Ishikawa (cell line): ENCODE data around the gene CLEC4C.

Experiments used
- CEBPB ChIP-seq: IDR thresholded peaks from 2 replicates; pipeline ENCODE4 v1.6.1; 2012
- CREB1 ChIP-seq: IDR thresholded peaks from 2 replicates; pipeline ENCODE4 v1.6.1; 2012; ENCODE audit warnings: low read depth
- EGR1 ChIP-seq: IDR thresholded peaks from 2 replicates; pipeline ENCODE4 v1.6.1; 2012
- EP300 ChIP-seq: IDR thresholded peaks from 2 replicates; pipeline ENCODE4 v1.6.1; 2012; ENCODE audit warnings: borderline replicate concordance
- FOXM1 ChIP-seq: IDR thresholded peaks from 2 replicates; pipeline ENCODE4 v1.6.1; 2012; ENCODE audit warnings: low read depth, borderline replicate concordance
- MAX ChIP-seq: IDR thresholded peaks from 2 replicates; pipeline ENCODE4 v1.6.1; 2012
- NFIC ChIP-seq: IDR thresholded peaks from 2 replicates; pipeline ENCODE4 v1.6.1; 2012
- RAD21 ChIP-seq: IDR thresholded peaks from 2 replicates; pipeline ENCODE4 v1.6.1; 2012; ENCODE audit warnings: low read depth
- REST ChIP-seq: IDR thresholded peaks from 2 replicates; pipeline ENCODE4 v1.6.1; 2012; ENCODE audit warnings: low read depth, mild to moderate bottlenecking
- TAF1 ChIP-seq: IDR thresholded peaks from 2 replicates; pipeline ENCODE4 v1.6.1; 2012; ENCODE audit warnings: low read depth, mild to moderate bottlenecking
- TCF12 ChIP-seq: IDR thresholded peaks from 2 replicates; pipeline ENCODE4 v1.6.1; 2012; ENCODE audit warnings: low read depth
- TEAD4 ChIP-seq: IDR thresholded peaks from 2 replicates; pipeline ENCODE4 v1.6.1; 2012
- YY1 ChIP-seq: IDR thresholded peaks from 2 replicates; pipeline ENCODE4 v1.6.1; 2012; ENCODE audit warnings: low read depth
- ZBTB7A ChIP-seq: IDR thresholded peaks from 2 replicates; pipeline ENCODE4 v1.6.1; 2012; ENCODE audit warnings: low read depth
- TF ChIP-seq, protein P1 (sequence below): IDR thresholded peaks from 2 replicates; pipeline ENCODE4 v1.6.1; 2012

CLEC4C gene

GRCh38 chr12:7756993-7757392 is 9.8 kb upstream of the CLEC4C start:
- no peak for TF ChIP-seq TAF1
- no peak for TF ChIP-seq TEAD4
- TF ChIP-seq NFIC, result no peak
- TF ChIP-seq RAD21, result no peak
- no peak for TF ChIP-seq CREB1
- TF ChIP-seq ZBTB7A, result no peak
- TF ChIP-seq FOXM1, result no peak
- TF ChIP-seq YY1, result no peak
- no peak for TF ChIP-seq EP300
- TF ChIP-seq, protein P1, sequence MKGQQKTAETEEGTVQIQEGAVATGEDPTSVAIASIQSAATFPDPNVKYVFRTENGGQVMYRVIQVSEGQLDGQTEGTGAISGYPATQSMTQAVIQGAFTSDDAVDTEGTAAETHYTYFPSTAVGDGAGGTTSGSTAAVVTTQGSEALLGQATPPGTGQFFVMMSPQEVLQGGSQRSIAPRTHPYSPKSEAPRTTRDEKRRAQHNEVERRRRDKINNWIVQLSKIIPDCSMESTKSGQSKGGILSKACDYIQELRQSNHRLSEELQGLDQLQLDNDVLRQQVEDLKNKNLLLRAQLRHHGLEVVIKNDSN, result no peak
- TF ChIP-seq REST, result no peak
- no peak for TF ChIP-seq MAX
- TF ChIP-seq CEBPB, result no peak
- no peak for TF ChIP-seq EGR1
- no peak for TF ChIP-seq TCF12

- TF ChIP-seq TAF1, result no peak
- no peak for TF ChIP-seq CREB1
- TF ChIP-seq TEAD4, result no peak
- no peak for TF ChIP-seq EGR1
- TF ChIP-seq TCF12, result no peak
- no peak for TF ChIP-seq EP300
- TF ChIP-seq FOXM1, result no peak
- no peak for TF ChIP-seq YY1
- TF ChIP-seq MAX, result no peak
- TF ChIP-seq REST, result no peak
- TF ChIP-seq CEBPB, result no peak
- TF ChIP-seq, protein P1, result no peak
- TF ChIP-seq RAD21, result no peak
- TF ChIP-seq NFIC, result no peak
- no peak for TF ChIP-seq ZBTB7A
These were observed 4.2 kb upstream of the CLEC4C start for GRCh38 chr12:7751394-7751793.

DNA sequence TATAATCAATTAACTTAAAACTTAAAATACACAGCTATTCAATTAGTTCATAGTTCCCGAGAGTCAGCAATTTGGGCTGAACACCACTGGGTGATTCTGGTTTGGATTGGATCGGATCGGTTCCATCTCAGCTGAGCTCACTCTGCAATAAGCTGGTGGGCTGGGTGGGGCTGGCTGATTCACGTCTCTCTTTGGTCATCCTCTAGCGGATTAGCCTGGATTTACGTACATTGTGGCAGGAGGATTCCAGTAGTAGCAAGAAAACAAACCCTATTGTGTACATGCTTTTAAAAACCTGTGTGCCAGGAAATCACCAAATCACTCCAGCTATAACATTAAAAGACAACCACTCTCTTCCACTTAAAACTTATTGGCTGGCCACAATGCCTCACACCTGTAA is 3.2 kb upstream of the CLEC4C start:
- TF ChIP-seq NFIC (no peak), CREB1 (no peak), MAX (no peak), RAD21 (no peak), FOXM1 (no peak), TCF12 (no peak), EGR1 (no peak), TEAD4 (no peak), REST (no peak), EP300 (no peak), YY1 (no peak)
- TF ChIP-seq, protein P1, result no peak

DNA sequence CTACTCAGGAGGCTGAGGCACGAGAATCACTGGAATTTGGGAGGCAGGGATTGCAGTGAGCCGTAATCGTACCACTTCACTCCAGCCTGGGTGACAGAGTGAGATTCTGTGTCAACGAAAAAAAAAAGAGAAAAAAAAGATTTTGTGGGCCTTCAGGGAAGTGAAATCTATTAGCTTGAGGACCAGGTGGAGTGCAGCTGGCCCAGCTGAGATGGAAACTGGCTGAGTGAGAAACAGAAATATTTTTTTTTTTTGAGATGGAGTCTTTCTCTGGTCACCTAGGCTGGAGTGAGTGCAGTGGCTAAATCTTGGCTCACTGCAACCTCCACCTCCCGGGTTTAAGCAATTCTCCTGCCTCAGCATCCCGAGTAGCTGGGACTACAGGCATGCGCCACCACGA is 2.3 kb upstream of the CLEC4C start:
- no peak for TF ChIP-seq CEBPB
